ENCODE results near the gene WIPF2. TPM values are rescaled to one million over a fixed set of nuclear protein-coding genes. Genes with fewer than 3 reads are reported as not detected.

The WIPF2 gene
- total and polyA plus RNA-seq, 2 donors (not counting 1 experiment from before 2014, with no cell fraction given) = 7.7 to 48.4 TPM

- Histone ChIP-seq H3K79me2 (ENCODE audit: control insufficient read depth, insufficient read depth, low read length) (peaks cover 99% of the 10 kb centered on the region), H3K27me3 (replicated peaks in 1 of 4; ENCODE audit: control extremely low read depth in 1 of 4, control insufficient read depth in 3 of 4, insufficient read depth in 4 of 4, low read length in 3 of 4) (no peaks in the 10 kb centered on the region), H3K4me3 (ENCODE audit: control extremely low read depth in 1 of 5, extremely low read depth in 1 of 5, insufficient read depth in 1 of 5, low read depth in 2 of 5, low read length in 4 of 5) (peak overlapping the region in 3 of 5 experiments; percentile 6 to 12 (median 12)), H3K4me2 (replicated peaks; ENCODE audit: low read depth, low read length, poor library complexity, severe bottlenecking) (peak overlapping the region; percentile 76), H3K27ac (ENCODE audit: low read length in 2 of 2) (peak overlapping the region; percentile 68 to 71), H3K9ac (ENCODE audit: low read length) (peak overlapping the region; percentile 14), H3K4me1 (ENCODE audit: control insufficient read depth in 2 of 2, insufficient read depth in 2 of 2, low read length in 2 of 2) (peaks cover 78 to 95% of the 10 kb centered on the region in 2 donors), H3K36me3 (replicated peaks in 1 of 2; ENCODE audit: control extremely low read depth in 1 of 2, control insufficient read depth in 1 of 2, extremely low read depth in 1 of 2, insufficient read depth in 2 of 2, low read length in 1 of 2) (peaks cover 0 to 32% of the 10 kb centered on the region in 2 experiments), H3K9me3 (ENCODE audit: control extremely low read depth in 1 of 3, control insufficient read depth in 2 of 3, insufficient read depth in 1 of 3, low read length in 2 of 3) (no peaks in the 10 kb centered on the region), H2AFZ (ENCODE audit: insufficient read depth, low read depth, low read length, poor library complexity, severe bottlenecking) (no peak overlapping the region), H4K20me1 (ENCODE audit: control insufficient read depth, insufficient read depth, low read length, poor library complexity, severe bottlenecking) (peaks cover 35% of the 10 kb centered on the region)
- 87% methylated on average over 4 of the region's 10 CpGs for WGBS (ENCODE audit: insufficient coverage)
- no peak for TF ChIP-seq EZH2 (IDR thresholded peaks at IDR 0.05; ENCODE audit: borderline replicate concordance, insufficient read depth, low read depth, low read length, poor library complexity, severe bottlenecking)
- TF ChIP-seq CTCF (IDR thresholded peaks at IDR 0.05) = no peak
- POLR2A ChIA-PET = interaction anchor here (0.6 to 1.5 kb wide), 5 partner anchors 8 to 198 kb away, joined by 3 to 10 read pairs (median 4); partner anchors contain the start of gene TOP2A
- Mint-ChIP-seq H3K4me1 (peaks cover 80% of the 10 kb centered on the region), H3K27me3 (no peaks in the 10 kb centered on the region), H3K9me3 (ENCODE audit: insufficient read depth) (no peaks in the 10 kb centered on the region), H3K27ac (peak overlapping the region; percentile 80), H3K4me3 (peak overlapping the region; percentile 48)
- intact Hi-C loops (cut with micrococcal nuclease) = loop anchor here (1.0 kb wide), 1 partner anchor 10 kb away; no protein-coding TSS in a partner anchor
- CTCF ChIA-PET = interaction anchor here (1.1 to 12.7 kb wide), 8 partner anchors 11 to 27 kb away, joined by 3 to 119 read pairs (median 4); partner anchors contain the start of gene RARA
- ATAC-seq (ENCODE audit: low read depth) (no peak), DNase-seq (no peak)
Observed at GRCh38 chr17:40330850-40331470, 111.9 kb downstream of the WIPF2 start.
